Adipocyte (in vitro differentiated cells): Measurements from ENCODE around the gene MAP3K13.

ENCODE experiments used
- DNase-seq: peaks from one replicate; pipeline ENCODE4 v3.0.0-alpha.2; 2015; ENCODE audit warnings: low read depth
- H3K27me3 ChIP-seq: replicated peaks from 2 replicates; pipeline ENCODE4 v1.7.0; 2013; ENCODE audit warnings: mild to moderate bottlenecking, low read length, moderate library complexity; ENCODE audit not compliant: control insufficient read depth, insufficient read depth
- H3K36me3 ChIP-seq: 2 replicates; pipeline ENCODE4 v1.7.0; 2013; ENCODE audit warnings: low read length, mild to moderate bottlenecking, moderate library complexity; ENCODE audit not compliant: control insufficient read depth, insufficient read depth, severe bottlenecking
- H3K4me1 ChIP-seq: 2 replicates; pipeline ENCODE4 v1.7.0; 2013; ENCODE audit warnings: mild to moderate bottlenecking, low read length, moderate library complexity; ENCODE audit not compliant: control insufficient read depth, insufficient read depth
- H3K4me3 ChIP-seq: 2 replicates; pipeline ENCODE4 v1.7.0; 2013; ENCODE audit warnings: mild to moderate bottlenecking, low read length, moderate library complexity
- H3K9ac ChIP-seq: 2 replicates; pipeline ENCODE4 v1.7.0; 2013; ENCODE audit warnings: mild to moderate bottlenecking, low read length, moderate library complexity
- H3K9me3 ChIP-seq: 2 replicates; pipeline ENCODE4 v1.7.0; 2013; ENCODE audit warnings: mild to moderate bottlenecking, low read length, moderate library complexity; ENCODE audit not compliant: control insufficient read depth

Gene MAP3K13

DNA sequence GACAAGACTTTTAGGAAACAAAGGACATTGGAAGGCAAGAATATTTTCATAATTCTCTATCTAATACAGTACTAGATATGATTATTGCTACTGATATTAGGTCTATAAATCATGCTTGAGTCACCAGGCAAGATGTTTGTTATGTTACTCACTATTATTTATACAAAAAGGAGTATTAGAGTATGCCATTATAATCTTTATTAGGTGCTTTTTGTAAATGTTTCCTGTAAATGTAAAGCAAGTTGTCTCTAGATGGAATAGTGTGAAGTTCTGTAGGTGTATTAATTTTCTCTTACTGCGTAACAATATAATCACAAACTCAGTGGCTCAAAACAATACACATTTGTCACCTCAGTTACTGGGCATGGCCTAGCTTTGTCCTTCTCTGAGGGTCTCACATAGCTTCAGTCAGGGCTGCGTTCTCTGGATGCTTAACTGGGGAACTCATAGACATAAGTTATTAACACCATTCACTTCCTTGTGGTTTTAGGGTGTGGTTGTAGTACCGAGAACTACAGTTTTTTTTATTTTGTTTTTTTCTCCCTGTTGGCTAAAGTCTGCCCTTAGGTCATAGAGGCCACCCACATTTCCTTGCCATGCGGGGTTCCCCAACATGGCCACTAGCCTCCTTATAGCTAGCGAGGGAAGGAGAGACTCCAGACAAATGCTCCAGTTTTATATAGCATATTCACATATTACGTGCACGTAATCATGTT is 20.3 kb upstream of the MAP3K13 start:
- no peak overlapping the region for H3K4me3 ChIP-seq
- DNase-seq, result no peak
- H3K36me3 ChIP-seq, result no peaks in the 10 kb centered on the region
- no peaks in the 10 kb centered on the region for H3K27me3 ChIP-seq
- H3K9me3 ChIP-seq, result no peaks in the 10 kb centered on the region
- peaks cover 16% of the 10 kb centered on the region for H3K4me1 ChIP-seq
- no peak overlapping the region for H3K9ac ChIP-seq

- no peak overlapping the region for H3K4me3 ChIP-seq
- H3K36me3 ChIP-seq, result no peaks in the 10 kb centered on the region
- no peak overlapping the region for H3K9ac ChIP-seq
- no peak for DNase-seq
- peaks cover 5% of the 10 kb centered on the region for H3K4me1 ChIP-seq
- H3K27me3 ChIP-seq, result no peaks in the 10 kb centered on the region
- H3K9me3 ChIP-seq, result no peaks in the 10 kb centered on the region
Measured at GRCh38 chr3:185347399-185347798, 15.5 kb upstream of the MAP3K13 start.

DNA sequence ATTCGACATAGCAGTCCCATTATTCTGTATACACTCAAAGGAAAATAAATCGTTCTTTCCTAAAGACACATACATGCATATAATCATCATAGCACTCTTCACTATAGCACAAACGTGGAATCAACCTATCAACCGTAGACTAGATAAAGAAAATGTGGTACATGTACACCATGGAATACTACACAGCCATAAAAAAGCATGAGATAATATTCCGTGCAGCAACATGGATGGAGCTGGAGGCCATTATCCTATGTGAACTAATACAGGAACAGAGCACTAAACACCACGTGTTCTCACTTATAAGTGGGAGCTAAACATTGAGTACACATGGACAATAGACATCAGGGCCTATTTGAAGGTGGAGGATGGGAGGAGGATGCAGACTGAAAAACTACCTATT is 12.1 kb upstream of the MAP3K13 start:
- H3K36me3 ChIP-seq, result no peaks in the 10 kb centered on the region
- H3K4me1 ChIP-seq, result no peaks in the 10 kb centered on the region
- H3K9ac ChIP-seq, result no peak overlapping the region
- H3K27me3 ChIP-seq, result no peaks in the 10 kb centered on the region
- no peaks in the 10 kb centered on the region for H3K9me3 ChIP-seq
- no peak for DNase-seq
- H3K4me3 ChIP-seq, result no peak overlapping the region

DNA sequence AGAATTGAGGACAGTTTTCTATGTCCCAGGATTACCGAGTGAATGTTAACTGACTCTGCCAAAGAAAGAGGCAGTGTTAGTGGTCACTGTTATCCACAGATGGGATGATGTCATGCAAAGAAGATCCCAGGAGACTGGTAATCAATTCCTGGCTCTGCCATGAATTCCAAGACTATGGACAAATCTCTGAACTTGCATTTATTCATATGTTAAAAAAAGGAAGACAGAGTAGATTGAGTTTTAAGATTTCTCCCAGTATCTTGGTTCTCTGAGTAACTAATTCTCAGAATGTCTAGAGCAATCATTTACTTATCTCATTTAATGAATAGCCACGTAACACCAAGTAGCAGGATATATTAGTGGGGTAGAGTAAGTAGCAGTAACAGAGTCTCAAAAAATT is 11.5 kb upstream of the MAP3K13 start:
- no peak overlapping the region for H3K9ac ChIP-seq
- no peaks in the 10 kb centered on the region for H3K4me1 ChIP-seq
- no peaks in the 10 kb centered on the region for H3K27me3 ChIP-seq
- DNase-seq, result no peak
- no peak overlapping the region for H3K4me3 ChIP-seq
- H3K9me3 ChIP-seq, result no peaks in the 10 kb centered on the region
- H3K36me3 ChIP-seq, result no peaks in the 10 kb centered on the region

- Histone ChIP-seq H3K4me3 (no peak overlapping the region), H3K9me3 (no peaks in the 10 kb centered on the region), H3K36me3 (no peaks in the 10 kb centered on the region), H3K9ac (no peak overlapping the region), H3K27me3 (no peaks in the 10 kb centered on the region), H3K4me1 (no peaks in the 10 kb centered on the region)
- no peak for DNase-seq
Measured at GRCh38 chr3:185353225-185353624, 9.7 kb upstream of the MAP3K13 start.

DNA sequence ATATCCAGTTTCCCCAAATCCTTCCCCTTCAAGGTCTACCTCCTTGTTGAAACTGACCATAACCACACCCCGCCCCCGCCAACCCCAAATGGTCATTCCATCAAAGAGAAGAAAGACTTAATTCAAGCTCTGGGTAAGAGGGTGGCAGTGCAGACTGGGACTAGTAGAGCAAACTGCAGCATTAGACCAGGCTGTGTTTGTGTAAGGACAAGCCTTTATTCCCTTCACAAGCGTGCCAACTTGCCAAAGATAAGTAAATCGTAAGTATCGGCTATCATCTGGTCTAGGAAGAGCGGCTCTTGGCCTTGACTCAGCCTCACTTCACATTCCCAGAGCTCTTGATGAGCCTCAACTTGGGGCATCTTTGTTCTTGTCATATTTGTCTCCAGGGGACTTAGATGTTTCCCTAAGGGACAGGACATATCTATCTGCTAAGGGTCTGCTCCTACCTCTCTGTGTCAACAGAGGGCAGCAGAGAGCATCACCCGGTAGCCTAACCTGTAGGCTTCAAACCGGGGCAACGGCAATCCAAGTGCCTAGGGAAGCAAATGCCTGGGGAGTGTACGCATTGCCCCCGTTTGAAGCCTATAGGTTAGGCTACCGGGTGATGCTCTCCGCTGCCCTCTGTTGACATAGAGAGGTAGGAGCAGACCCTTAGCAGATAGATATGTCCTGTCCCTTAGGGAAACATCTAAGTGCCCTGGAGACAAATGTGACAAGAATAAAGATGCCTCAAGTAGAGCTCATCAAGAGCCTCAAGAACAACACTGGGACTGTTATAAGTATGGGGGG is 8.9 kb upstream of the MAP3K13 start:
- Histone ChIP-seq H3K4me1 (no peaks in the 10 kb centered on the region), H3K9me3 (no peaks in the 10 kb centered on the region), H3K4me3 (no peak overlapping the region), H3K36me3 (no peaks in the 10 kb centered on the region), H3K9ac (no peak overlapping the region), H3K27me3 (no peaks in the 10 kb centered on the region)
- peak; percentile 44 for DNase-seq

DNA sequence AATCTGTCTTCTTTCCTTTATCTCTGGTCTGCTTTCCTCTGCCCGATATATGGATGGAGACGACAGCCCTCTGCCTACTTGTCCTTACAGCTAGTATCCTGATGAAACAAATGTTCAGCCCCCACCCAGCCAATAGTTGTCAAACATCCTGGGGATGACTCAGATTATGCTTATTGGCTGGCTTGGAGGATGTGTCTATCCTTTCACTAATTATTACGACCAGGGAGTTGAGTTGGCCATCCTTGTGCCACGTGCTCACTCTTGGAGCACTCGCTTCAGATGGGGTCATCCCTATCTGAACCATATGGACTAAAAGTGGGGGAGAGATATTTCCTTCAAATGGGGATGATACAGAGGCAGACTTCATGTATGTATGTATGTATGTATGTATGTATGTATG is 6.4 kb upstream of the MAP3K13 start:
- H3K9me3 ChIP-seq, result no peaks in the 10 kb centered on the region
- H3K4me1 ChIP-seq, result peaks cover under 1% of the 10 kb centered on the region
- H3K36me3 ChIP-seq, result no peaks in the 10 kb centered on the region
- no peak for DNase-seq
- H3K27me3 ChIP-seq, result no peaks in the 10 kb centered on the region
- H3K4me3 ChIP-seq, result no peak overlapping the region
- H3K9ac ChIP-seq, result no peak overlapping the region

- no peaks in the 10 kb centered on the region for H3K9me3 ChIP-seq
- H3K4me3 ChIP-seq, result peak overlapping the region; percentile 83
- peak; percentile 69 for DNase-seq
- H3K36me3 ChIP-seq, result no peaks in the 10 kb centered on the region
- H3K27me3 ChIP-seq, result no peaks in the 10 kb centered on the region
- H3K9ac ChIP-seq, result peak overlapping the region; percentile 40
- H3K4me1 ChIP-seq, result peaks cover 27% of the 10 kb centered on the region
Measured at GRCh38 chr3:185361920-185362319, 1.0 kb upstream of the MAP3K13 start.

GRCh38 chr3:185363662-185364203 is 797 bp downstream of the MAP3K13 start:
- DNase-seq, result no peak
- peak overlapping the region; percentile 86 for H3K9ac ChIP-seq
- no peaks in the 10 kb centered on the region for H3K36me3 ChIP-seq
- peak overlapping the region; percentile 83 for H3K4me3 ChIP-seq
- peaks cover 27% of the 10 kb centered on the region for H3K4me1 ChIP-seq
- H3K9me3 ChIP-seq, result no peaks in the 10 kb centered on the region
- no peaks in the 10 kb centered on the region for H3K27me3 ChIP-seq

DNA sequence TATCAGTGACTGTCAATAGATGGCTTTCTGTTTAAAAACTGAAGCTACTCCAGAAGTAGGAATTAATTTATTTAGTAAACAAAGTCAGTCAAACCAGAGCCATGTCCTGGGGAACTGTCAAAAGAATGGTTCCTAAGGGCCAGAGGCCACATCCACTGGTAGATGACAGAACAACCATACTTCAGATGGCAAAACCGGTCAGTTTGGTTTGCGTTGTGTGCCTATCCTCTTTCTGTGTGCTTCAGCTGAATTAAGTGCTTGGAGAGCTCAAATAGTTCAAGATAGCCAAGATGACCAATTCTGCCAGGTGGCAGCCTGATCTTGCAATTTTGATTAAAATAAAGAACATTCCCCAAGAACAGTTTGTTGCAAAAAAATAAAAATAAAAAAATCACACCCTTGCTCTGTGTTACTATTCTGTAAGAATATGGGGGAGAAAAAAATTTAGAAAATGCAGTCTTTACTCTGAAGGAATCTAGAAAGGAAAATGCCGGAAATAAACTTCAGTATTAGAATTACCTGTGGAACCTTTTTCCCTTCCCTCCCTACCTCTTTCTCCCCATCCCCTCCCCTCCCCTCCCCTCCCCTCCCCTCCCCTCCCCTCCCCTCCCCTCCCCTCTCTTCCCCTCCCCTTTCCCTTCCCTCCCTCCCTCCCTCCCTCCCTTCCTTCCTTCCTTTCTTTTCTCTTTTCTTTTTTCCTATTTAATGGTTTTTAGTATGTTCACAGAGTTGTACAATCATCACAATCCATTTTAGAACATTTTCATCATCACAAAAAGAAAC is 2.5 kb downstream of the MAP3K13 start:
- no peaks in the 10 kb centered on the region for H3K27me3 ChIP-seq
- H3K4me1 ChIP-seq, result peaks cover 27% of the 10 kb centered on the region
- H3K9ac ChIP-seq, result peak overlapping the region; percentile 86
- H3K4me3 ChIP-seq, result peak overlapping the region; percentile 83
- DNase-seq, result no peak
- no peaks in the 10 kb centered on the region for H3K36me3 ChIP-seq
- H3K9me3 ChIP-seq, result no peaks in the 10 kb centered on the region

- no peaks in the 10 kb centered on the region for H3K9me3 ChIP-seq
- no peak for DNase-seq
- H3K4me3 ChIP-seq, result no peak overlapping the region
- no peak overlapping the region for H3K9ac ChIP-seq
- H3K4me1 ChIP-seq, result peaks cover 27% of the 10 kb centered on the region
- H3K36me3 ChIP-seq, result no peaks in the 10 kb centered on the region
- H3K27me3 ChIP-seq, result no peaks in the 10 kb centered on the region
Measured at GRCh38 chr3:185366074-185366335, 3.1 kb downstream of the MAP3K13 start.
